OCI-LY3 (cell line): ENCODE data around the gene DYRK1A.

Experiments used
- EZH2phosphoT487 ChIP-seq: fragments of 200-600 bp; shearing (Covaris generic); IDR thresholded peaks from 2 replicates; pipeline ENCODE4 v1.6.1; 2018; ENCODE audit warnings: antibody characterized with exemption, mixed run types, low read depth
- TF ChIP-seq, protein P1 (sequence below): fragments of 200-600, 300-600 bp; sonication (generic); IDR thresholded peaks from 2 replicates; pipeline ENCODE4 v1.5.1; 2014; ENCODE audit warnings: antibody characterized with exemption, low read length, low read depth

DNA sequence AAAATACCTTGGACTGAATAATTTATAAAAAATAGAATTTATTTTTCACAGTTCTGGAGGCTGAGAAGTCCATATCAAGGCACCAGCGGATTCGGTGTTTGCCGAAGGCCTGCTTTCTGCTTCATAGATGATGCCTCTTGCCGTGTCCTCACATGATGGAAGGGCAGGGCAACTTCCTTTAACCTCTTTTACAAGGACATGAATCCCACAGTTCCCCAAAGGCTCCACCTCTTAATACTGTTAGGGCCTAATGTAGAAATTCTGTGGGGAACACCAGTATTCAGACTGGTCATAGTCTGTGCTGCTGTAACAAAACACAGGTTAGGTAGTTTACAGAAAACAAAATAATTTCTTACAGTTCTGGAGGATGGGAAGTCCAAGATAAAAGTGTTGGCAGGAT is 25.9 kb downstream of the DYRK1A start:
- TF ChIP-seq, protein P1, sequence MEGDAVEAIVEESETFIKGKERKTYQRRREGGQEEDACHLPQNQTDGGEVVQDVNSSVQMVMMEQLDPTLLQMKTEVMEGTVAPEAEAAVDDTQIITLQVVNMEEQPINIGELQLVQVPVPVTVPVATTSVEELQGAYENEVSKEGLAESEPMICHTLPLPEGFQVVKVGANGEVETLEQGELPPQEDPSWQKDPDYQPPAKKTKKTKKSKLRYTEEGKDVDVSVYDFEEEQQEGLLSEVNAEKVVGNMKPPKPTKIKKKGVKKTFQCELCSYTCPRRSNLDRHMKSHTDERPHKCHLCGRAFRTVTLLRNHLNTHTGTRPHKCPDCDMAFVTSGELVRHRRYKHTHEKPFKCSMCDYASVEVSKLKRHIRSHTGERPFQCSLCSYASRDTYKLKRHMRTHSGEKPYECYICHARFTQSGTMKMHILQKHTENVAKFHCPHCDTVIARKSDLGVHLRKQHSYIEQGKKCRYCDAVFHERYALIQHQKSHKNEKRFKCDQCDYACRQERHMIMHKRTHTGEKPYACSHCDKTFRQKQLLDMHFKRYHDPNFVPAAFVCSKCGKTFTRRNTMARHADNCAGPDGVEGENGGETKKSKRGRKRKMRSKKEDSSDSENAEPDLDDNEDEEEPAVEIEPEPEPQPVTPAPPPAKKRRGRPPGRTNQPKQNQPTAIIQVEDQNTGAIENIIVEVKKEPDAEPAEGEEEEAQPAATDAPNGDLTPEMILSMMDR, result no peak
- no peak for TF ChIP-seq EZH2phosphoT487
